ENCODE measurements around the gene ARID3A. TPM values are rescaled to one million over a fixed set of nuclear protein-coding genes. Genes with fewer than 3 reads are reported as not detected.

ARID3A gene
- total and polyA plus RNA-seq, 2 of the 8 experiments (the other 6 are each of a cell fraction or from before 2014, with no cell fraction given): 40.5 to 77.4 TPM

GRCh38 chr19:887072-887471 is 38.8 kb upstream of the ARID3A start:
- Histone ChIP-seq H2BK120ac (replicated peaks; ENCODE audit: low read depth, low read length) (no peak overlapping the region), H3K14ac (ENCODE audit: insufficient read length) (no peak overlapping the region), H3K9me3 (ENCODE audit: insufficient read depth in 2 of 2, low read depth in 1 of 2, low read length in 1 of 2) (no peaks in the 10 kb centered on the region), H4K91ac (replicated peaks; ENCODE audit: insufficient read length, low read length) (no peak overlapping the region), H2BK5ac (ENCODE audit: low read depth, low read length) (no peak overlapping the region), H3K56ac (replicated peaks; ENCODE audit: insufficient read length, low read depth, low read length) (no peak overlapping the region), H3K79me2 (ENCODE audit: control insufficient read depth in 1 of 2, insufficient read depth in 2 of 2, low read length in 2 of 2) (no peaks in the 10 kb centered on the region; a peak in 1 of 4 replicates), H3K23me2 (ENCODE audit: low read depth, low read length) (no peaks in the 10 kb centered on the region), H3K79me1 (ENCODE audit: low read depth, low read length) (peaks cover 7% of the 10 kb centered on the region), H4K5ac (ENCODE audit: insufficient read length, low read depth, low read length) (no peak overlapping the region), H3K36me3 (ENCODE audit: control insufficient read depth in 2 of 4, insufficient read depth in 4 of 4, low read length in 3 of 4) (peaks cover 0 to 21% (median 10%) of the 10 kb centered on the region in 4 experiments; a peak in 4 of 8 replicates), H3K4me1 (replicated peaks in 1 of 4; ENCODE audit: control insufficient read depth in 3 of 4, insufficient read depth in 4 of 4, low read length in 3 of 4) (peaks cover 0 to 2% (median 0%) of the 10 kb centered on the region in 4 experiments; a peak in 2 of 7 replicates), H2AK5ac (ENCODE audit: low read depth, low read length) (no peak overlapping the region), H4K20me1 (replicated peaks in 1 of 2; ENCODE audit: control insufficient read depth in 1 of 2, insufficient read depth in 2 of 2, low read length in 2 of 2) (peaks cover 5 to 17% of the 10 kb centered on the region in 2 experiments), H3K18ac (ENCODE audit: extremely low read depth, low read length) (no peak overlapping the region), H3K4me3 (ENCODE audit: extremely low read depth in 1 of 4, insufficient read depth in 2 of 4, low read depth in 3 of 4, low read length in 4 of 4) (no peak overlapping the region), H3K9ac (replicated peaks in 1 of 4; ENCODE audit: extremely low read depth in 1 of 4, low read depth in 3 of 4, low read length in 3 of 4) (no peak overlapping the region), H3K4me2 (ENCODE audit: insufficient read depth in 1 of 2, low read depth in 2 of 2, low read length in 2 of 2) (no peak overlapping the region), H2BK12ac (ENCODE audit: low read depth, low read length) (no peak overlapping the region), H4K8ac (ENCODE audit: extremely low read depth, insufficient read depth, low read length) (no peak overlapping the region), H3K23ac (ENCODE audit: insufficient read length) (no peak overlapping the region), H3K4ac (replicated peaks; ENCODE audit: insufficient read length, low read depth, low read length) (no peak overlapping the region), H2BK15ac (ENCODE audit: low read length) (no peak overlapping the region), H3K27me3 (replicated peaks in 1 of 4; ENCODE audit: control insufficient read depth in 3 of 4, extremely low read depth in 1 of 4, insufficient read depth in 3 of 4, low read length in 3 of 4) (no peaks in the 10 kb centered on the region), H2AFZ (ENCODE audit: low read length) (no peak overlapping the region), H2BK20ac (ENCODE audit: low read length) (no peak overlapping the region), H3K27ac (ENCODE audit: low read depth, low read length) (no peak overlapping the region)
- 86% methylated on average over 16 of the region's 16 CpGs; no CpG with 5 or more reads in 1 of the 2 experiments for WGBS, 2 experiments (ENCODE audit: extremely low coverage in 1 of 2, insufficient coverage in 1 of 2, insufficient read length in 1 of 2, insufficient replicate concordance in 2 of 2, low coverage in 1 of 2, low lambda C conversion rate in 2 of 2, missing lambda C conversion rate in 1 of 2)
- POLR2A ChIA-PET (ENCODE audit: partially characterized antibody): interaction anchor here (8.8 kb wide), 1 partner anchor 9 kb away, joined by 82 read pairs; no protein-coding TSS in a partner anchor
- DNase-seq (ENCODE audit: low read depth in 1 of 2, low spot score in 2 of 2): no peak
- CTCF ChIA-PET (ENCODE audit: partially characterized antibody): no interaction called here
- TF ChIP-seq MAFK (IDR thresholded peaks at IDR 0.05; ENCODE audit: low read depth, low read length) (no peak), ZNF274 (IDR thresholded peaks at IDR 0.05; ENCODE audit: borderline replicate concordance, extremely low read depth, low read length) (no peak), CREB1 (IDR thresholded peaks at IDR 0.05) (no peak), EP300 (IDR thresholded peaks at IDR 0.05; ENCODE audit: borderline replicate concordance in 1 of 2, low read depth in 2 of 2, low read length in 2 of 2) (no peak), SP1 (IDR thresholded peaks at IDR 0.05; ENCODE audit: low read depth, low read length) (no peak), SIN3A (conservative IDR thresholded peaks at IDR 0.05 in 1 of 2, IDR thresholded peaks at IDR 0.05 in 1 of 2; ENCODE audit: low read depth in 1 of 2, low read length in 2 of 2) (no peak), KDM5A (IDR thresholded peaks at IDR 0.05; ENCODE audit: low read length) (no peak), SRF (IDR thresholded peaks at IDR 0.05; ENCODE audit: low read depth, low read length) (no peak), SAP30 (IDR thresholded peaks at IDR 0.05; ENCODE audit: insufficient read depth, insufficient replicate concordance, low read length) (no peak), RXRA (IDR thresholded peaks at IDR 0.05; ENCODE audit: insufficient read depth, low read depth, low read length) (no peak), CBX5 (IDR thresholded peaks at IDR 0.05; ENCODE audit: low read depth, low read length) (no peak), YY1 (IDR thresholded peaks at IDR 0.05; ENCODE audit: low read depth, low read length) (no peak)
- TF ChIP-seq, protein P1, sequence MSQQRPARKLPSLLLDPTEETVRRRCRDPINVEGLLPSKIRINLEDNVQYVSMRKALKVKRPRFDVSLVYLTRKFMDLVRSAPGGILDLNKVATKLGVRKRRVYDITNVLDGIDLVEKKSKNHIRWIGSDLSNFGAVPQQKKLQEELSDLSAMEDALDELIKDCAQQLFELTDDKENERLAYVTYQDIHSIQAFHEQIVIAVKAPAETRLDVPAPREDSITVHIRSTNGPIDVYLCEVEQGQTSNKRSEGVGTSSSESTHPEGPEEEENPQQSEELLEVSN (IDR thresholded peaks at IDR 0.05): no peak
- no peak for FAIRE-seq
